Keratinocyte (primary cell): ENCODE data around the gene THBS2. TPM values are rescaled to one million over a fixed set of nuclear protein-coding genes. Genes with fewer than 3 reads are reported as not detected.

Experiments
- DNase-seq: peaks from one replicate; pipeline ENCODE4 v3.0.0-alpha.2; 2011; ENCODE audit warnings: low read depth, missing footprints, low spot score
- FAIRE-seq: peaks from 2 replicates; lab custom pipeline; 2011; peaks lifted over from hg19 to GRCh38; lab: Jason Lieb, UNC
- H2AFZ ChIP-seq: 2 replicates; pipeline ENCODE4 v1.6.0; 2012; ENCODE audit warnings: low read length, control low read depth, inconsistent platforms; ENCODE audit not compliant: control insufficient read depth
- H3K27ac ChIP-seq: 2 replicates; pipeline ENCODE4 v1.5.1; 2011; ENCODE audit warnings: low read length; ENCODE audit not compliant: control insufficient read depth, insufficient read depth
- H3K27me3 ChIP-seq: 3 replicates; pipeline ENCODE4 v1.6.0; 2011; ENCODE audit warnings: low read length; ENCODE audit not compliant: control insufficient read depth, insufficient read depth; ENCODE audit errors: extremely low read depth
- H3K36me3 ChIP-seq, 2 experiments: 2 replicates in 1 of 2; 3 replicates in 1 of 2; pipeline ENCODE4 v1.5.1; 2011; ENCODE audit warnings: low read length in 2 of 2, mild to moderate bottlenecking in 1 of 2; ENCODE audit not compliant: control insufficient read depth in 2 of 2, insufficient read depth in 2 of 2; ENCODE audit errors: extremely low read depth in 1 of 2
- H3K4me1 ChIP-seq: 3 replicates; pipeline ENCODE4 v1.5.1; 2011; ENCODE audit warnings: low read length; ENCODE audit not compliant: control insufficient read depth, insufficient read depth; ENCODE audit errors: extremely low read depth
- H3K4me2 ChIP-seq: 3 replicates; pipeline ENCODE4 v1.6.0; 2011; ENCODE audit warnings: low read depth, low read length; ENCODE audit not compliant: control insufficient read depth, insufficient read depth; ENCODE audit errors: extremely low read depth
- H3K4me3 ChIP-seq, 3 experiments: fragments of 200-600 bp in 1 of 3; sonication (generic) in 1 of 3; 2 replicates in 2 of 3; 3 replicates in 1 of 3; pipeline ENCODE4 v1.5.1; 2011 to 2016; ENCODE audit warnings: low read length in 3 of 3, mild to moderate bottlenecking in 3 of 3, control low read depth in 2 of 3, inconsistent platforms in 1 of 3, low read depth in 1 of 3, mixed read lengths in 1 of 3, mixed run types in 1 of 3, moderate library complexity in 1 of 3; ENCODE audit not compliant: control insufficient read depth in 2 of 3, insufficient read depth in 2 of 3; ENCODE audit errors: extremely low read depth in 1 of 3
- H3K79me2 ChIP-seq: 2 replicates; pipeline ENCODE4 v1.6.0; 2012; ENCODE audit warnings: low read length; ENCODE audit not compliant: control insufficient read depth, insufficient read depth
- H3K9ac ChIP-seq: 3 replicates; pipeline ENCODE4 v1.6.0; 2011; ENCODE audit warnings: low read length; ENCODE audit not compliant: control insufficient read depth, insufficient read depth; ENCODE audit errors: extremely low read depth
- H3K9me1 ChIP-seq: 3 replicates; pipeline ENCODE4 v1.6.0; 2011; ENCODE audit warnings: low read length; ENCODE audit not compliant: control insufficient read depth, insufficient read depth; ENCODE audit errors: extremely low read depth
- H3K9me3 ChIP-seq: 2 replicates; pipeline ENCODE4 v1.5.1; 2012; ENCODE audit warnings: low read depth, low read length; ENCODE audit not compliant: control insufficient read depth
- H4K20me1 ChIP-seq: 3 replicates; pipeline ENCODE4 v1.6.0; 2011; ENCODE audit warnings: low read length; ENCODE audit not compliant: control insufficient read depth, insufficient read depth; ENCODE audit errors: extremely low read depth
- CTCF ChIP-seq, 3 experiments: IDR thresholded peaks in 1 of 3; conservative IDR thresholded peaks in 1 of 3; optimal IDR thresholded peaks in 1 of 3; 2 replicates in 2 of 3; 3 replicates in 1 of 3; pipeline versions ENCODE3 to v1.5.1; 2011; ENCODE audit warnings: low read length in 3 of 3, mild to moderate bottlenecking in 3 of 3, moderate library complexity in 2 of 3, control low read depth in 1 of 3, inconsistent platforms in 1 of 3; ENCODE audit not compliant: insufficient read depth in 2 of 3; ENCODE audit errors: extremely low read depth in 1 of 3
- EZH2 ChIP-seq: IDR thresholded peaks from one replicate; pipeline ENCODE4 v1.6.1; 2012; ENCODE audit warnings: inconsistent platforms, mild to moderate bottlenecking, low read length, moderate library complexity
- dilution Hi-C: fragments of 300-500 bp; cut with MboI; formaldehyde crosslinking; loops from one replicate; pipeline ENCODE4 v1.7.0; 2020; ENCODE audit warnings: low sequenced_read_pairs; ENCODE audit not compliant: extremely low pct_ligation_motif_present
- polyA plus RNA-seq, 5 experiments: library from polyadenylated mRNA; depleted of rRNA in 3 of 5; stranded (reverse) in 3 of 5; stranded (forward) in 1 of 5; unstranded in 1 of 5; fragments of >200 nt; gene quantifications; 1 replicate in 1 of 5; 2 replicates in 3 of 5; 3 replicates in 1 of 5; pipeline versions ENCODE4 v1.2.1 to v1.2.3, GENCODE V29; 2011 to 2012; ENCODE audit warnings: missing spikeins in 2 of 5, low read depth in 1 of 5, low replicate concordance in 1 of 5

The THBS2 gene
- polyA plus RNA-seq, 1 donor (not counting 4 experiments of a cell fraction or from before 2014, with no cell fraction given), result 533 TPM

DNA sequence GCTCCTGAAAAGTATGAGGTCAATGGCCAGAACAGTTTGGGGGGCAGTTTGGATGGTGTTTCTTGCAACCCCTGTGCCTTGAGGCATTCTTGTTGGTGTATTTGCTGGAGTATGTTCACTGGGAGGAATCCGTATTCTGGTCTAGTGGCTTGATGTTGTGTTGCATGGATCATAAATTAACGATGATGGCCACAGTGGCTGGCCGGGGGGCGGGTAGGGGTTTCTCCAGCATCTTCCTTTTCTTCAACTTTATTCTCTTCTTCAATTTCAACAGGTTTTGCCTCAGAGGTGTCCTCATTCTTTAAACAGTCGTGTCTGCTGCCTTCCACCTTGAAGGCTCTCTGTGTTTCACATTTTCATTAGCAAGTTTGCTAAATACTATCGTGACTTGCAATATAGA is 43.0 kb upstream of the THBS2 start:
- peak overlapping the region; percentile 39 for H3K4me2 ChIP-seq
- DNase-seq, result no peak
- peak overlapping the region; percentile 33 for H3K27ac ChIP-seq
- no peak overlapping the region for H3K4me3 ChIP-seq
- H4K20me1 ChIP-seq, result no peaks in the 10 kb centered on the region
- H3K36me3 ChIP-seq, result no peaks in the 10 kb centered on the region
- H2AFZ ChIP-seq, result peak overlapping the region; percentile 5
- H3K27me3 ChIP-seq, result no peaks in the 10 kb centered on the region
- no peak for TF ChIP-seq EZH2
- no peak for TF ChIP-seq CTCF (optimal IDR thresholded peaks at IDR 0.05 in 1 of 3, IDR thresholded peaks at IDR 0.05 in 1 of 3, conservative IDR thresholded peaks at IDR 0.05 in 1 of 3; ENCODE audit: extremely low read depth in 1 of 3, insufficient read depth in 2 of 3, low read length in 3 of 3)
- FAIRE-seq, result no peak
- dilution Hi-C loops, result no loop called here
- no peaks in the 10 kb centered on the region for H3K9me1 ChIP-seq
- no peaks in the 10 kb centered on the region for H3K79me2 ChIP-seq
- H3K4me1 ChIP-seq, result peaks cover 44% of the 10 kb centered on the region
- no peak overlapping the region for H3K9ac ChIP-seq
- peaks cover 3% of the 10 kb centered on the region for H3K9me3 ChIP-seq

DNA sequence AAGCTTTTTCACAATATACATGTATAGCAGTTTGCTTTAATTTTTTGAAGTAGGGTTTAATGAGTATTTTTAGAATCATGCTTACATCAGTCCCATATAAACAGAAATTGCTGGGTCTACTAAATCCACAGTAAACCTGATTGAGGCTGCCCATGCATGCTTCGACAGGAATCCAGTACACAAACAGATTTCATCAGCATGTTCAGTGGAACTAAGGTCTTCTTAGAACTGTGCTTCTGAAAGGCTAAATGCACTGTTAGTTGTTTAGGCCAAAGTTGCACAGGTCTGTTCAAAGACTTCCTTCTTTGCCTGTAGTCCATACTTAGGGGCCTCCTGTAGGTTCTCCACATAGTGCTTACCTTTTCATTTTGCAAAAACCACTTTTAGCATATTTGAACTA is 42.5 kb upstream of the THBS2 start:
- Histone ChIP-seq H3K4me2 (peak overlapping the region; percentile 39), H3K36me3 (no peaks in the 10 kb centered on the region), H3K27ac (peak overlapping the region; percentile 33), H3K9me3 (peaks cover 3% of the 10 kb centered on the region), H2AFZ (peak overlapping the region; percentile 5), H3K27me3 (no peaks in the 10 kb centered on the region), H3K9ac (no peak overlapping the region), H3K4me3 (no peak overlapping the region), H4K20me1 (no peaks in the 10 kb centered on the region), H3K79me2 (no peaks in the 10 kb centered on the region), H3K9me1 (no peaks in the 10 kb centered on the region), H3K4me1 (peaks cover 49% of the 10 kb centered on the region)
- DNase-seq (peak; percentile 40), FAIRE-seq (peak; percentile 98)
- TF ChIP-seq EZH2 (no peak), CTCF (optimal IDR thresholded peaks at IDR 0.05 in 1 of 3, IDR thresholded peaks at IDR 0.05 in 1 of 3, conservative IDR thresholded peaks at IDR 0.05 in 1 of 3; ENCODE audit: extremely low read depth in 1 of 3, insufficient read depth in 2 of 3, low read length in 3 of 3) (no peak)
- dilution Hi-C loops, result no loop called here
